HepG2 (cell line): ENCODE results near the gene P3H3. TPM values are rescaled to one million over a fixed set of nuclear protein-coding genes. Genes with fewer than 3 reads are reported as not detected.

ENCODE experiments used
- ARID4A ChIP-seq: sonication (generic); formaldehyde crosslinking; IDR thresholded peaks from 2 replicates; pipeline ENCODE4 v1.5.0; 2020; ENCODE audit warnings: mild to moderate bottlenecking, missing genetic modification reagents, borderline replicate concordance
- CREM ChIP-seq, 2 experiments: sonication (generic) in 1 of 2; formaldehyde crosslinking in 1 of 2; IDR thresholded peaks; 2 replicates each; pipeline versions ENCODE4 v1.4.0 to v1.6.1; 2016 to 2020; ENCODE audit warnings: antibody characterized with exemption in 1 of 2, mild to moderate bottlenecking in 1 of 2, missing genetic modification reagents in 1 of 2
- ELF1 ChIP-seq: sonication (generic); formaldehyde crosslinking; IDR thresholded peaks from 2 replicates; pipeline ENCODE4 v1.4.0; 2020; ENCODE audit warnings: missing genetic modification reagents
- GATAD1 ChIP-seq: IDR thresholded peaks from 2 replicates; pipeline ENCODE4 v1.6.1; 2016; ENCODE audit warnings: missing genetic modification reagents, missing compliant biosample characterization
- KAT2B ChIP-seq: fragments of 150-350 bp; IDR thresholded peaks from 2 replicates; pipeline ENCODE4 v1.6.1; 2014; ENCODE audit warnings: low read depth, low read length, borderline replicate concordance
- KDM5B ChIP-seq: sonication (generic); formaldehyde crosslinking; IDR thresholded peaks from 2 replicates; pipeline ENCODE4 v1.4.0; 2020; ENCODE audit warnings: missing genetic modification reagents, mild to moderate bottlenecking, borderline replicate concordance
- NR2F6 ChIP-seq, 2 experiments: IDR thresholded peaks; 2 replicates each; pipeline ENCODE4 v1.6.1; 2016; ENCODE audit warnings: antibody characterized with exemption in 1 of 2, mild to moderate bottlenecking in 1 of 2
- PHF8 ChIP-seq: sonication (generic); formaldehyde crosslinking; IDR thresholded peaks from 2 replicates; pipeline ENCODE4 v1.5.0; 2020; ENCODE audit warnings: missing genetic modification reagents
- SALL2 ChIP-seq: sonication (generic); formaldehyde crosslinking; IDR thresholded peaks from 2 replicates; pipeline ENCODE4 v1.8.1; 2023; ENCODE audit warnings: mild to moderate bottlenecking, missing genetic modification reagents, inconsistent platforms
- SOX13 ChIP-seq, 3 experiments: fragments of 450-650 bp in 1 of 3; sonication (generic) in 1 of 3; formaldehyde crosslinking in 1 of 3; IDR thresholded peaks in 2 of 3; conservative IDR thresholded peaks in 1 of 3; 2 replicates each; pipeline versions ENCODE4 v1.5.0 to v1.6.1; 2016 to 2020; ENCODE audit warnings: antibody characterized with exemption in 1 of 3, mild to moderate bottlenecking in 1 of 3, missing compliant biosample characterization in 1 of 3, missing genetic modification reagents in 1 of 3, moderate library complexity in 1 of 3
- TARDBP ChIP-seq: sonication (generic); formaldehyde crosslinking; IDR thresholded peaks from 2 replicates; pipeline ENCODE4 v1.8.0; 2022; ENCODE audit warnings: mild to moderate bottlenecking, missing genetic modification reagents
- TCF7 ChIP-seq: sonication (generic); IDR thresholded peaks from 2 replicates; pipeline ENCODE4 v1.6.1; 2016; ENCODE audit warnings: antibody characterized with exemption, low read depth
- TEAD3 ChIP-seq: optimal IDR thresholded peaks from 2 replicates; pipeline ENCODE3; 2016; ENCODE audit warnings: borderline replicate concordance
- TFE3 ChIP-seq: IDR thresholded peaks from 2 replicates; pipeline ENCODE4 v1.6.1; 2016
- YEATS2 ChIP-seq: sonication (generic); formaldehyde crosslinking; IDR thresholded peaks from 2 replicates; pipeline ENCODE4 v1.4.0; 2020; ENCODE audit warnings: missing genetic modification reagents, borderline replicate concordance
- ZFP41 ChIP-seq: sonication (generic); formaldehyde crosslinking; IDR thresholded peaks from 2 replicates; pipeline ENCODE4 v1.4.0; 2020; ENCODE audit warnings: mild to moderate bottlenecking, missing genetic modification reagents, borderline replicate concordance
- ZFY ChIP-seq: sonication (generic); formaldehyde crosslinking; IDR thresholded peaks from 2 replicates; pipeline ENCODE4 v1.4.0; 2020; ENCODE audit warnings: missing genetic modification reagents
- ZMYM3 ChIP-seq: sonication (generic); formaldehyde crosslinking; IDR thresholded peaks from 2 replicates; pipeline ENCODE4 v1.5.1; 2020; ENCODE audit warnings: mild to moderate bottlenecking, missing genetic modification reagents
- ZNF33B ChIP-seq: sonication (generic); formaldehyde crosslinking; IDR thresholded peaks from 2 replicates; pipeline ENCODE4 v1.5.1; 2020; ENCODE audit warnings: mild to moderate bottlenecking, missing genetic modification reagents
- ZNF382 ChIP-seq: sonication (generic); formaldehyde crosslinking; IDR thresholded peaks from 2 replicates; pipeline ENCODE4 v1.5.0; 2020; ENCODE audit warnings: missing genetic modification reagents, mild to moderate bottlenecking, borderline replicate concordance
- ZNF614 ChIP-seq: IDR thresholded peaks from 2 replicates; pipeline ENCODE4 v1.6.1; 2018; ENCODE audit warnings: missing biosample characterization, missing genetic modification reagents, inconsistent platforms, borderline replicate concordance
- ZNF839 ChIP-seq: sonication (generic); formaldehyde crosslinking; IDR thresholded peaks from 2 replicates; pipeline ENCODE4 v1.4.0; 2020; ENCODE audit warnings: missing genetic modification reagents, mild to moderate bottlenecking, borderline replicate concordance
- ZSCAN30 ChIP-seq: sonication (generic); formaldehyde crosslinking; IDR thresholded peaks from 2 replicates; pipeline ENCODE4 v1.5.0; 2020; ENCODE audit warnings: mild to moderate bottlenecking, missing genetic modification reagents
- polyA plus RNA-seq, 8 experiments: library from polyadenylated mRNA; depleted of rRNA in 3 of 8; stranded (reverse) in 7 of 8; unstranded in 1 of 8; fragments of >200 nt; fragmentation: Illumina TruSeq in 4 of 8; extraction: Trizol in 4 of 8; gene quantifications; 2 replicates each; pipeline versions ENCODE4 v1.2.1 to v1.2.3, GENCODE V29; 2011 to 2016; ENCODE audit warnings: low read depth in 4 of 8, missing spikeins in 1 of 8, mixed read lengths in 1 of 8; ENCODE audit not compliant: insufficient read depth in 1 of 8
- total RNA-seq, 5 experiments: library from RNA; depleted of rRNA; stranded (reverse); fragments of >200 nt; fragmentation: Illumina TruSeq; extraction: Trizol; gene quantifications; 2 replicates each; pipeline ENCODE4 v1.2.3, GENCODE V29; 2016; ENCODE audit warnings: low read depth in 1 of 5

Gene P3H3
- total and polyA plus RNA-seq, 2 of the 13 experiments (the other 11 are each of a cell fraction or from before 2014, with no cell fraction given): 20.1 to 20.5 TPM

GRCh38 chr12:6873094-6874014 is 45.1 kb downstream of the P3H3 start, which contains the start of gene SPSB2 (continued):
- TF ChIP-seq TEAD3 (peak; percentile 38), KDM5B (CRISPR knock-in tag) (peak; percentile 52), CREM (IDR thresholded peaks at IDR 0.05) (peak; percentile 46; the same call in 1 of the 2 replicates), CREM (CRISPR knock-in tag; IDR thresholded peaks at IDR 0.05) (no peak), PHF8 (CRISPR knock-in tag) (peak; percentile 56), SOX13 (IDR thresholded peaks at IDR 0.05) (no peak), SOX13 (CRISPR knock-in tag; conservative IDR thresholded peaks at IDR 0.05 in 1 of 2, IDR thresholded peaks at IDR 0.05 in 1 of 2) (peak in 1 of 2 experiments; percentile 8; a peak in 1 of 4 replicates), ZMYM3 (CRISPR knock-in tag) (peak; percentile 55), ZFY (CRISPR knock-in tag) (peak; percentile 61), TARDBP (CRISPR knock-in tag) (peak; percentile 35; the same call in 1 of the 2 replicates), TCF7 (no peak), ZFP41 (CRISPR knock-in tag) (0 out of 2 replicates have a peak, but pooled peaks have one; percentile 5), ZNF614 (peak; percentile 50; the same call in 1 of the 2 replicates), ZNF33B (no peak), GATAD1 (CRISPR knock-in tag) (peak; percentile 54; the same call in 1 of the 2 replicates), ARID4A (CRISPR knock-in tag) (peak; percentile 70; the same call in 1 of the 2 replicates), YEATS2 (peak; percentile 53; the same call in 1 of the 2 replicates), TFE3 (peak; percentile 12; the same call in 1 of the 2 replicates), NR2F6 (IDR thresholded peaks at IDR 0.05) (0 out of 2 replicates have a peak, but pooled peaks have one; percentile 37), NR2F6 (CRISPR knock-in tag; IDR thresholded peaks at IDR 0.05) (peak; percentile 55), ZSCAN30 (CRISPR knock-in tag) (no peak), SALL2 (CRISPR knock-in tag) (no peak; the same call in 1 of the 2 replicates), KAT2B (no peak), ZNF382 (CRISPR knock-in tag) (no peak), ZNF839 (CRISPR knock-in tag) (no peak), ELF1 (CRISPR knock-in tag) (no peak)
